Transverse colon (tissue), 4 donors: Measurements from ENCODE around the gene SHROOM3. TPM values are rescaled to one million over a fixed set of nuclear protein-coding genes. Genes with fewer than 3 reads are reported as not detected.
A peak's percentile ranks its signal among the peaks of the same experiment; 100 is the strongest.

Source experiments
- DNase-seq: peaks from one replicate; pipeline ENCODE4 v3.0.0-alpha.2; 2019
- H3K27ac ChIP-seq, 4 donors: fragments of 200-600 bp; sonication (generic); 2 replicates each; pipeline ENCODE4 v1.5.1; 2016 to 2018; ENCODE audit warnings: inconsistent platforms in 4 of 4
- H3K27me3 ChIP-seq: fragments of 200-600 bp; sonication (generic); 2 replicates; pipeline ENCODE4 v1.5.1; 2017; ENCODE audit warnings: inconsistent platforms
- H3K36me3 ChIP-seq, 4 donors: fragments of 200-600 bp; sonication (generic); 2 replicates each; pipeline ENCODE4 v1.5.1; 2017 to 2019; ENCODE audit warnings: inconsistent platforms in 4 of 4
- H3K4me1 ChIP-seq, 4 donors: fragments of 200-600 bp; sonication (generic); 2 replicates each; pipeline ENCODE4 v1.5.1; 2017 to 2020; ENCODE audit warnings: inconsistent platforms in 4 of 4
- H3K4me3 ChIP-seq, 4 donors: fragments of 200-600 bp; sonication (generic); 1 replicate in 1 of 4; 2 replicates in 3 of 4; pipeline versions ENCODE4 v1.5.1 to v1.6.1; 2017 to 2019; ENCODE audit warnings: inconsistent platforms in 4 of 4
- H3K9me3 ChIP-seq, 2 donors: fragments of 200-600 bp; sonication (generic); 2 replicates each; pipeline ENCODE4 v1.5.1; 2017 to 2019; ENCODE audit warnings: inconsistent platforms in 2 of 2
- CTCF ChIP-seq, 5 experiments: fragments of 200-600 bp in 3 of 5; fragments of 450-650 bp in 2 of 5; sonication (generic) in 3 of 5; IDR thresholded peaks; 1 replicate in 2 of 5; 2 replicates in 3 of 5; pipeline ENCODE4 v1.5.1; 2016 to 2017; ENCODE audit warnings: antibody characterized with exemption in 5 of 5, inconsistent platforms in 3 of 5, mild to moderate bottlenecking in 2 of 5, moderate library complexity in 1 of 5
- EP300 ChIP-seq: sonication (generic); formaldehyde crosslinking; IDR thresholded peaks from one replicate; pipeline ENCODE4 v1.6.1; 2017; ENCODE audit warnings: antibody characterized with exemption, low read depth
- POLR2A ChIP-seq: fragments of 450-650 bp; IDR thresholded peaks from one replicate; pipeline ENCODE4 v1.6.1; 2016; ENCODE audit warnings: antibody characterized with exemption, mild to moderate bottlenecking, moderate library complexity
- POLR2AphosphoS5 ChIP-seq, 3 donors: sonication (generic); formaldehyde crosslinking; IDR thresholded peaks; one replicate each; pipeline ENCODE4 v1.6.1; 2016; ENCODE audit warnings: antibody characterized with exemption in 3 of 3
- WGBS, 2 donors: methylation state at CpG; one replicate each; pipeline ENCODE4 v1.1.5; 2018; ENCODE audit warnings: low coverage in 1 of 2; 5-methylcytosine and 5-hydroxymethylcytosine counted together
- in situ Hi-C, 4 donors: fragments of 200-750 bp; cut with MboI; loops; one replicate each; pipeline versions ENCODE4 v1.15.0 to v1.15.1; 2017; ENCODE audit warnings: low sequenced_read_pairs in 3 of 4, low pct_ligation_motif_present in 1 of 4, low pct_unique_long_range_greater_than_20kb in 1 of 4
- intact Hi-C: fragments of 100-400 bp; cut with DNase I; formaldehyde crosslinking; loops from one replicate; pipeline ENCODE4 v1.15.1; 2023; ENCODE audit warnings: low total_unique reads
- total RNA-seq, 4 donors: library from RNA; depleted of rRNA; stranded (reverse); fragments of >200 nt; gene quantifications; one replicate each; pipeline ENCODE4 v1.1.0, GENCODE V29; 2016

The SHROOM3 gene
- total RNA-seq, 4 donors from 2014 or later, result 182 to 456 (median 437) TPM

GRCh38 chr4:76441881-76442280, 6.9 kb downstream of the SHROOM3 start:
- 52 to 63% methylated on average over 9 of the region's 9 CpGs for WGBS, 2 donors
- TF ChIP-seq CTCF (IDR thresholded peaks at IDR 0.05), result no peak
- no peak for TF ChIP-seq EP300
- no peak for TF ChIP-seq POLR2A
- TF ChIP-seq POLR2AphosphoS5 (IDR thresholded peaks at IDR 0.05), result no peak
- H3K4me1 ChIP-seq, result peaks cover 0 to 9% (median 3%) of the 10 kb centered on the region in 4 donors
- H3K36me3 ChIP-seq, result no peaks in the 10 kb centered on the region
- in situ Hi-C loops (no loop called here), intact Hi-C loops (no loop called here)
- DNase-seq, result no peak
- no peaks in the 10 kb centered on the region for H3K27me3 ChIP-seq
- no peaks in the 10 kb centered on the region for H3K9me3 ChIP-seq
- H3K27ac ChIP-seq, result peak overlapping the region in 3 of 4 donors; percentile 17 to 39 (median 32)
- H3K4me3 ChIP-seq, result no peak overlapping the region

- in situ Hi-C loops, result no loop called here
- Histone ChIP-seq H3K9me3 (no peaks in the 10 kb centered on the region), H3K4me1 (peaks cover 0 to 18% (median 3%) of the 10 kb centered on the region in 4 donors), H3K4me3 (no peak overlapping the region), H3K27me3 (no peaks in the 10 kb centered on the region), H3K36me3 (no peaks in the 10 kb centered on the region), H3K27ac (no peak overlapping the region)
- intact Hi-C loops, result no loop called here
- TF ChIP-seq POLR2AphosphoS5 (IDR thresholded peaks at IDR 0.05), result no peak
- no peak for TF ChIP-seq CTCF (IDR thresholded peaks at IDR 0.05)
- TF ChIP-seq POLR2A, result no peak
- TF ChIP-seq EP300, result no peak
- WGBS, 2 donors, result 83 to 93% methylated on average over 3 of the region's 3 CpGs
- no peak for DNase-seq
Observed at GRCh38 chr4:76442807-76443206, 7.8 kb downstream of the SHROOM3 start.

DNA sequence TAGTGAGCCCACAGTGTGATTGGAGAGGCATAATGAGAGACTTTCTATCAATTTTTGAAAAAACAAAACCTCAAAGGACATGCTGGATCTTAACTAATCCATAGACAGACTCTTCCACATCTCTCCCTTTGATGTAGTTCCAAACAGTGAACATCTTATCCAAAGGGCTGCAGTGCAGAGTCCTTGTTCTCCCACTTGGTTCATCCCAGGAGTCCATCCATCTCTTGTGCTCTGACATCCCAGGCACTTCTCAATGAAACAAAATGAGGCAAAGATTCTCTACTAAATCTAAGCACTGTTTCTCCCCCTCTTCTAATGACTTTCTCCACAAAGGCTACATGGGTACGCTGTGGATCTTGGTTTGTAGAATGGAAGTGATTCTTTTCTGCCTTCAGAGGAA, 8.3 kb downstream of the SHROOM3 start:
- H3K9me3 ChIP-seq, result no peaks in the 10 kb centered on the region
- no peak overlapping the region for H3K4me3 ChIP-seq
- TF ChIP-seq POLR2AphosphoS5 (IDR thresholded peaks at IDR 0.05) (no peak), POLR2A (no peak)
- intact Hi-C loops, result no loop called here
- H3K27ac ChIP-seq, result no peak overlapping the region
- no peaks in the 10 kb centered on the region for H3K36me3 ChIP-seq
- no peak for DNase-seq
- peaks cover 0 to 19% (median 3%) of the 10 kb centered on the region in 4 donors for H3K4me1 ChIP-seq
- 84 to 100% methylated on average over 1 of the region's 1 CpG for WGBS, 2 donors
- in situ Hi-C loops, result no loop called here
- H3K27me3 ChIP-seq, result no peaks in the 10 kb centered on the region

- no peaks in the 10 kb centered on the region for H3K9me3 ChIP-seq
- WGBS, 2 donors, result 93 to 100% methylated on average over 2 of the region's 2 CpGs
- H3K36me3 ChIP-seq, result no peaks in the 10 kb centered on the region
- no peak for TF ChIP-seq POLR2A
- no peak for TF ChIP-seq EP300
- no peak for TF ChIP-seq POLR2AphosphoS5 (IDR thresholded peaks at IDR 0.05)
- no peak for TF ChIP-seq CTCF (IDR thresholded peaks at IDR 0.05)
- H3K4me1 ChIP-seq, result peaks cover 0 to 27% (median 3%) of the 10 kb centered on the region in 4 donors
- intact Hi-C loops, result no loop called here
- no peak overlapping the region for H3K27ac ChIP-seq
- no peaks in the 10 kb centered on the region for H3K27me3 ChIP-seq
- H3K4me3 ChIP-seq, result no peak overlapping the region
- no peak for DNase-seq
- in situ Hi-C loops, result no loop called here
Observed at GRCh38 chr4:76445911-76446310, 10.9 kb downstream of the SHROOM3 start.

DNA sequence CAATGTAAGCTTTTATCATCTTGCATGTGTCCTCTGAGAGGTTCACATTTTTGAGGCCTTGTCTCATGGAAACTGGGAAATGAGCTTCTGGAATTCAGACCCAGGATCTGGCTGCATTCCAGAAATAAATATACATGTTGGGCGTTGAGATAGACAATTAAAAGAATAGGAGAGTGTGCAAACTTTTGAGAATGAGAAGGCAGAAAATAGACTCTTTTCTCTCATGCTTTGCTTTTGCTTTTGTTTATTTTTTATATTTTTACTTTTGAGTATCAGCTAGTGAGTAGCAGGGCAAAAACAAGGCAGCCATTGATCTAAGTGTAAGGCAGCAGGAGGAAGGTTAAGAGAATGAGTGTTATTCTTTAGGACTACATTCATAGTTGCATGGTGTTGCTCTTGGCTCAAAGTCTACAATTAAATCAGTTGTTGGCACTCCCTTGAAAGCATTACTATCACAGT, 12.4 kb downstream of the SHROOM3 start:
- Histone ChIP-seq H3K4me3 (no peak overlapping the region), H3K36me3 (no peaks in the 10 kb centered on the region), H3K9me3 (no peaks in the 10 kb centered on the region), H3K4me1 (peaks cover 0 to 22% (median 1%) of the 10 kb centered on the region in 4 donors), H3K27me3 (no peaks in the 10 kb centered on the region), H3K27ac (no peak overlapping the region)
- DNase-seq, result no peak
- intact Hi-C loops, result no loop called here
- 17 to 33% methylated on average over 1 of the region's 1 CpG for WGBS, 2 donors
- TF ChIP-seq POLR2AphosphoS5 (IDR thresholded peaks at IDR 0.05), result no peak
- TF ChIP-seq EP300, result no peak
- no peak for TF ChIP-seq CTCF (IDR thresholded peaks at IDR 0.05)
- no peak for TF ChIP-seq POLR2A
- in situ Hi-C loops, result no loop called here
